CD4-positive, alpha-beta T cell treated with Interleukin-1 beta for 1 hour (primary cell): Measurements from ENCODE around the gene KRTAP5-10.
"Not testable (repeated sequence)": the region's sequence is repeated elsewhere in the genome, so short reads cannot be mapped to it uniquely, and the experiment has no call there.

Experiments used
- DNase-seq, 2 donors: peaks; one replicate each; pipeline ENCODE4 v3.0.0-alpha.2; 2020 to 2022

The KRTAP5-10 gene

GRCh38 chr11:71574418-71574817 lies 9.1 kb downstream of the KRTAP5-10 start:
- DNase-seq, result no peak

GRCh38 chr11:71575723-71576424 lies 10.5 kb downstream of the KRTAP5-10 start:
- no peak for DNase-seq

DNA sequence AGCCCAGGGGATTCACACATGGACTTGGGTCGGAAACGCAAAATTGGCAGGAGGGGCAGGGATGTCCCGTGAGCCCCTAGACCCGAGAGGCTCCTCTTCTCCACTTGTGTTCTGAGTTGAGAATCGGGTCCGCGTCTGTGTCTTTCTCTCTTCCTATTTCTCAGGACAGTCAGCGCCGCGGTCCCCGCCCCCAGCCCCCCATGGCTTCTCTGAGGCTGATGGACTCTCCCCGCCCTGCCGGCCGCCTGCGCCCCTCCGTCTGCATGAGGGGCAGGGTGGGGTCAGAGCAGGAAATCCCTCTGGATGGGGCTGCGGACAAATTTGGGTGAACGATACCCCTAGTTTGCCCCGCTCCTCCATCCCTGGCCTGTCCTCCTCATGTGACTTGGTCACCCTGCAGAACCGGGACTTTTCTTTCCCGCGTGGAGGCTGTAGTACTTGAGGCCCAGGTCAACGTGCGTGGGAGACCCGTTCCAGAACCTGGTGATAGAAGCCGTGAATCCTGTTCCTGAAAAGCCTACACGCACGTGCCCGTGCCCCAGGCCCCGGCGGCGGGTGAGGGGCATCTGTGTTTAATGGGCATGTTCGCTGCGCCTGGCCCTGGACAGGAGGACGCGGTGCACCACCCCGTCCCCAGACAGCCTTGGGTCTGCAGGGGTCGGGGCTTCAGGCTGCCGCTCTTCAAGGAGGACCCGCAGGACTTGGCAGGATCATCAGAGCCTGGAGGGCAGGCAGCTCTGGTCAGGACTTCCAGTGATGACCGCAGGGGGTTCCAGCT lies 11.5 kb downstream of the KRTAP5-10 start:
- DNase-seq, result not testable (repeated sequence)

DNA sequence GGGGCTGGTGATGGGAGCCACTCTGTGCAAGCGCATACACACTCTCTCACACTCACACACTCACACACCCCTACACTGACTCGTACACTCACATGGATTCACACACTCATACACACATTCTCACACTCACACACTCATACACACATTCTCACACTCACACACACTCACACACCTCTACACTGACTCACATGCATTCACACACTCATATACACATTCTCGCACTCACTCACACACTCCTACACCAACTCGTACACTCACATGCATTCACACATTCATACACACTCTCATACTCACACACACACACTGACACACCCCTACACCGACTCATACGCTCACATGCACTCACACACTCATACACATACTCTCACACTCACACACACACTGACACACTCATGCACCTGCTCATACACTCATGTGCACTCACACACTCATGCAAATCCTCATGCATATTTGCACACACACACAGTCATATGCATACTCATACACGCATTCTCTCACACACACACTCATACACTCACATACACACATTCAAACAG lies 12.2 kb downstream of the KRTAP5-10 start:
- no peak for DNase-seq

GRCh38 chr11:71579513-71579912 lies 14.2 kb downstream of the KRTAP5-10 start:
- not testable (repeated sequence) for DNase-seq

DNA sequence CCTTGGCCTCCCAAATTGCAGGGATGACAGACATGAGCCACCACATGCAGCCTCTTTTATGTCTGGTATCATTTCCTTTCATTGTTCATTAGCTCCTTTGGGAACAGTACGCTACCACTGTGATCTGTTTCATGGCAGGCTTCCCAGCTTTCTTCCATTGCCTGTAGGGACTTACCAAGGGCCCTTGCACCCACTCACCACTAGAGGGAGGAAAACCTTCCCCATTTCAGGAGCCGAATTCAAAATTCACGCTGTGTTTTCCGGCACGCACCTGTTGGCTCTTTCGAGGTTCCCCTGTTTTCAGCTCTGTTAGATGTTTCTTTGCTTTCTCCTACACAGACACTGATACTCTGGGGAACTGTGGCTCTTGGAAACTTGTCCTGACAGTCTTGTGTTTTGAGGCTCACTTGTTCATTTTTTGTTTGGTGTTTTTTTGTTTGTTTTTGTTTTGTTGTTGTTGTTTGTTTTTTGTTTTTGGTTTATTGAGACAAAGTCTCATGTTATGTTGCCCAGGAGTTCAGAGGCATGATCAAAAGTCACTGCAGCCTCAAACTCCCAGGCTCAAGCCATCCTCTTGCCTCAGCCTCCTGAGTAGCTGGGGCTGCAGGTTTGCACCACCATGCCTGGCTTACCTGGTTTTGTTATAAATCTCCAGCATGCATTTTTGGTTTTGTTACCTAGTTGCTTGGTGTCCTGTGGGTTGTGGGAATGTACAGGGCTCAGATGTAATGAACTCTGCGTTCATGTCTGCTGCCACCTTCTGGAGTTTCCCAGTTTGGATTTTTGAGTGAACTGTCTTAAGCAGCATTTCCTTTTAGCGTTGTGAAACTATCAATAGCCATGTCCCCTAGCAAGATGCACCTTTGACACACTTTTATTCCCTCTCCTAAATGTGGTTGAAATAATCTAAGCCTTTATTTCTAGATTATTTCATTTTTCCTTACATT lies 15.0 kb downstream of the KRTAP5-10 start:
- DNase-seq, result peak; percentile 5 to 21

GRCh38 chr11:71581826-71582225 lies 16.5 kb downstream of the KRTAP5-10 start:
- no peak for DNase-seq

GRCh38 chr11:71582309-71582895 lies 17.0 kb downstream of the KRTAP5-10 start, which contains the start of gene KRTAP5-11:
TSS of gene KRTAP5-11 (minus strand) at chr11:71582875. CDS start at chr11:71582837, 38 bp downstream.
- no peak for DNase-seq

DNA sequence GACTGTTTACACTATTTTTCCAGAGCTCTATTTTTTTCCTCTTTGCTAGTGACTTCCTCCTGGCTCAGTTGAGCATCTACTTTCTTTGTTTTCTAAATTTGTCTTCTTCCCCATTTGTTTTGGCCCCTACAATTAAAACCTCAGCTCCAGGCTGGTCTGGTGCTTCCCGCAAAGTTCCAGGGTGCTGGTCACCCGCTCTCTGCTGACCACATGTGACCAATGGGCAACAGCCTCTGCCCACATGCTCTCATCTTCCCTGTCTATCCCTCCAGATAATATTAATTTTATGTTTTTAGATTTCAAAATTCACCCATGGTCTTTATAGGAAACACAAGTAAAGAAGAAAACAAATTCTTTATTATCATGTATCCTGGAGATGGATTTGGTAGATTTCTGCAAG lies 17.6 kb downstream of the KRTAP5-10 start:
- not testable (repeated sequence) for DNase-seq

DNA sequence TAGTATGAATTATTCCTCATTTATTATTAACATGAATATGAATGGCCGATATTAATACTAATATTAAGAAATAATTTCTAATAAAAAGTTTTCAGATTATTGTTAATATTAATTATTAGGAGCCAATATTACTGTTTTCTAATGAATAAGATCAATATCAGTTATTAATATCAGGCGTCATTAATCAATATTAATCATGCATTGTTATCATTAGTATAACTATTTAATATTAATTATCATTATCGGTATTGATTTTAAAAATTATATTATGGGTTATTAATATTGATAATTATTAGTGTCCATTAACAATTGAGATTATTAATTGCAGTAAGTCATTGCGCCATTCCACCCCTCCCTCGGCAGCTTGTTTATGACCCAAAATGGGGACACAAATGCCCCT lies 20.3 kb downstream of the KRTAP5-10 start:
- DNase-seq, result not testable (repeated sequence)

DNA sequence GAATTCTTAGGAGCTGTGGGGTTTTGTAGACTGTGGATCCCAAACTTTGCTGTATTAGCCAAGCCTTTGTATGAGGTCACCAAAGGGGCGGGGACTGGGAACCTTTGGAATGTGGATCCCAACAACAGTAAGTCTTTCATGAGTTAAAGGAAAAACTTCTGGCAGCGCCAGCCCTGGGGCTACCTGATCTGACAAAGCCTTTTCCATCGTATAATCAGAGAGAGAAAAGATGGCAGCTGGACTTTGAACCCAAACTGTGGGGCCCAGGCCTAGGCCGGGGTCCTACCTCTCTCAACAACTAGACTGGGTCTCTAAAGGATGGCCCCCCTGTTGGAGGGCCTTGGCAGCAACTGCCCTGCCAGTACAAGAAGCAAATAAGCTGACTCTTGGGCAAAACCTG lies 23.0 kb downstream of the KRTAP5-10 start:
- not testable (repeated sequence) for DNase-seq

DNA sequence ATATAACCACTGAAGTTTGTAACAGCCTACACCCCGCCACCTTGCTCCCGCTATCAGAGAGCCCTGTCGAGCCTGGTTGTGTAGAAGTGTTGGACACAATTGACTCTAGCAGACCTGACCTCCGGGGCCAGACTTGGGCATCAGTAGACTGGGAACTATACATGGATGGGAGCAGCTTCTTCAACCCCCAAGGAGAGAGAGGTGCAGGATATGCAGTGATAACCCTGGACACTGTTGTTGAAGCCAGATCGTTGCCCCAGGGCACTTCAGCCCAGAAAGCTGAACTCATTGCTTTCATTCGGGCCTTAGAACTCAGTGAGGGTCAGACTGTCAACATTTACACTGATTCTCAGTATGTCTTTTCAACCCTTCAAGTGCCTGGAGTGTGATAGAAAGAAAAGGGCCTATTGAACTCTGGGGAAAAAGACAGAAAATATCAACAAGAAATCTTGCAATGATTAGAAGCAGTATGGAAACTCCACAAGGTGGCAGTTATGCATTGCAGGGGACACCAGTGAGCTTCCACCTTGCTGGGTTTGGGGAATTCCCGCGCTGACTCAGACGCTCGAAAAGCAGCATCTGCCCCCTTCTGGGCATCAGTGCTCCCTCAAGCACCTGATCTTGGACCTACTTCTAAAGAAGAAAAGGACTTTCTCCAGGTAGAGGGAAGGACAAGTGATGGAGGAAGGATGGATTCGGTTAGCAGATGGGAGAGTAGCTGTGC lies 23.6 kb downstream of the KRTAP5-10 start:
- peak; percentile 11 for DNase-seq

- DNase-seq, result not testable (repeated sequence)
Measured at GRCh38 chr11:71589546-71589920, 24.2 kb downstream of the KRTAP5-10 start.

DNA sequence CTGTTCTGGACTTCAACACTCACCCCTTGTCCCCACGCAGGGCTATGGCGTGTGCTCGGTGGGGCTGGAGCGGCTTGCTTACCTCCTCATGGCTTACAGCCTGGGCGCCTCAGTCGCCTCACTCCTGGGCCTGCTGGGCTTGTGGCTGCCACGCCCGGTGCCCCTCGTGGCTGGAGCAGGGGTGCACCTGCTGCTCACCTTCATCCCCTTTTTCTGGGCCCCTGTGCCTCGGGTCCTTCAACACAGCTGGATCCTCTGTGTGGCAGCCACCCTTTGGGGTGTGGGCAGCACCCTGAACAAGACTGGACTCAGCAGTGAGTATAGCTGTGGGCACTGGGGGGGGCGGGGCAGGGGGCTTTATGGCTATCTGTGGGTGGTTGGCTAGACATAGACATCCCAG lies 37.9 kb downstream of the KRTAP5-10 start:
- not testable (repeated sequence) for DNase-seq

- peak in 1 of 2 donors; percentile 18 for DNase-seq
Measured at GRCh38 chr11:71604798-71605488, 39.6 kb downstream of the KRTAP5-10 start.

GRCh38 chr11:71606853-71607519 lies 41.6 kb downstream of the KRTAP5-10 start:
- not testable (repeated sequence) for DNase-seq

DNA sequence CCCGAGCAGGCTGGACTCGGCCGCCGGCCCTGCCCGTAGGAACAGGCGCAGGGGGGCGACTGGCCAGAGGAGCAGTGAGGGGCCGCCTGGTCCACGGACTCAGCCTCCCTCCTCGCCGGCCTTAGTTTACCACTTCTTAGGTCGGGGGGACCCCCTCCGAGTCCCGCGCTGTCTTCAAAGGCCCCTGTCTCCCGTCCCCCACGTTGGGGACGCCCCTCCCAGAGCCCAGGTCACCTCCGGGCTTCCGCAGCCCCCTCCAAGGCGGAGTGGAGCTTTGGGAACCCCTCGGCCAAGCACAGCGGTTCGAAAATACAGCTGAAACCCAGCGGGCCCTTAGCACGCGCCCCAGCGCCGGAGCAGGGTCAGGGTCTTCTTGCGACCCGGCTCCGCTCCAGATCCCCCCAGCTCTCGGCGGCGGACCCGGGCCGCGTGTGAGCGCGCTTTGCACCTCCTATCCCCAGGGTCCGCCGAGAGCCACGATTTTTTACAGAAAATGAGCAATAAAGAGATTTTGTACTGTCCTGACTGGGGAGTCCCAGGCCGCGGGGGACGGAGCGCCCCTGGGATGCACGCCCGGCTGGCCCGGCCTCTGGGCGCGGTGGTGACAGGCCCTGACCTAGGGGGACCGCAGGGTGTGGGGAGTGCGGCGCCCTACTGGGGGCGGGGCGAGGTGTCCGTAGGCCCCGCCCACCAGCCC lies 42.3 kb downstream of the KRTAP5-10 start:
- DNase-seq, result not testable (repeated sequence)

- not testable (repeated sequence) for DNase-seq
Measured at GRCh38 chr11:71608272-71608671, 42.9 kb downstream of the KRTAP5-10 start.

DNA sequence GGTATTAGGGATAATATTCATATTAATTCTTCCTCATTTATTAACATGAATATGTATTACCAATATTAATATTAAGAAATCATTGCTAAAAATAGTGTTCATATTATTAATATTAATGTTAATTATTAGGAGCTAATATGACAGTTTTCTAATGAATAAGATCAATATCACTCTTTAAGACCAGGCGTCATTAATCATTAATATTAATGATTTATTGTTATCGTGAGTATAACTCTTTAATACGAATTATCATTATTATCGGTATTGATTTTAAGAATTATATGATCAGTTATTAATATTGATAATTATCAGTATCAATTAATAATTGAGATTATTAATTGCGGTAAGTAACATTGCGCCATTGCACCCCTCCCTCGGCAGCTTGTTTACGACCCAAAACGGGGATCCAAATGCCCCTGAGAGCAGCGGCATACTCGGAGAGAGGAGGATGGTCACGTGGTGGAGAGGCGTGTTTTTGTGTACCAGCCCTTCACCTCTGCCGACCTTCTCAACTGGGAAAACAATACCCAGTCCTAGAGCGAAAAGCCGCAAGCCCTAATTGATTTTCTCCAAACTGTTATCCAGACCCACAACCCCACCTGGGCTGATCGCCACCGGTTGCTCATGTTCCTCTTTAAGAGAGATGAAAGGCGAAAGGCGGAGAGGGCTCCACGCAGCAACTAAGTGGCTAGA lies 46.0 kb downstream of the KRTAP5-10 start:
- DNase-seq, result not testable (repeated sequence)
